Osteocyte (in vitro differentiated cells): Measurements from ENCODE around the gene STAU1. TPM values are rescaled to one million over a fixed set of nuclear protein-coding genes. Genes with fewer than 3 reads are reported as not detected.

ENCODE experiments used
- DNase-seq: peaks from one replicate; pipeline ENCODE4 v3.0.0; 2021; ENCODE audit warnings: mixed read lengths; ENCODE audit not compliant: unreplicated experiment; ENCODE audit errors: extremely low spot score
- H3K27ac Mint-ChIP-seq: one replicate; pipeline ENCODE4 v1.8.0; 2021; ENCODE audit warnings: mild to moderate bottlenecking, mixed read lengths; ENCODE audit not compliant: unreplicated experiment
- H3K27me3 Mint-ChIP-seq: one replicate; pipeline ENCODE4 v1.8.0; 2021; ENCODE audit warnings: mixed read lengths; ENCODE audit not compliant: unreplicated experiment
- H3K36me3 Mint-ChIP-seq: one replicate; pipeline ENCODE4 v1.8.0; 2021; ENCODE audit warnings: mixed read lengths; ENCODE audit not compliant: unreplicated experiment
- H3K4me1 Mint-ChIP-seq: one replicate; pipeline ENCODE4 v1.8.0; 2021; ENCODE audit warnings: mixed read lengths; ENCODE audit not compliant: unreplicated experiment
- H3K4me3 Mint-ChIP-seq: one replicate; pipeline ENCODE4 v1.8.0; 2021; ENCODE audit warnings: mild to moderate bottlenecking, moderate library complexity, mixed read lengths; ENCODE audit not compliant: unreplicated experiment
- H3K9me3 Mint-ChIP-seq: one replicate; pipeline ENCODE4 v1.8.0; 2021; ENCODE audit warnings: mixed read lengths; ENCODE audit not compliant: unreplicated experiment
- CTCF ChIP-seq: fragments of 200-600 bp; sonication (generic); IDR thresholded peaks from 2 replicates; pipeline ENCODE4 v1.5.0; 2021; ENCODE audit warnings: antibody characterized with exemption, mild to moderate bottlenecking, moderate library complexity
- total RNA-seq: library from RNA; stranded (reverse); gene quantifications from 2 replicates; pipeline ENCODE4 v1.2.1, GENCODE V29; 2021

STAU1 gene
- total RNA-seq, 1 donor from 2014 or later = 83.1 TPM

- H3K27ac Mint-ChIP-seq = no peak overlapping the region
- H3K27me3 Mint-ChIP-seq = no peaks in the 10 kb centered on the region
- DNase-seq = no peak
- TF ChIP-seq CTCF = no peak
- no peaks in the 10 kb centered on the region for H3K4me1 Mint-ChIP-seq
- peaks cover 6% of the 10 kb centered on the region for H3K36me3 Mint-ChIP-seq
- no peaks in the 10 kb centered on the region for H3K9me3 Mint-ChIP-seq
- H3K4me3 Mint-ChIP-seq = no peak overlapping the region
Measured at GRCh38 chr20:49160057-49160929, 27.8 kb downstream of the STAU1 start.

GRCh38 chr20:49157146-49157545 is 31.0 kb downstream of the STAU1 start:
- peaks cover 3% of the 10 kb centered on the region for H3K4me1 Mint-ChIP-seq
- peaks cover 11% of the 10 kb centered on the region for H3K36me3 Mint-ChIP-seq
- DNase-seq = no peak
- H3K27ac Mint-ChIP-seq = no peak overlapping the region
- H3K9me3 Mint-ChIP-seq = no peaks in the 10 kb centered on the region
- no peaks in the 10 kb centered on the region for H3K27me3 Mint-ChIP-seq
- H3K4me3 Mint-ChIP-seq = no peak overlapping the region
- no peak for TF ChIP-seq CTCF

GRCh38 chr20:49156481-49156880 is 31.7 kb downstream of the STAU1 start:
- Mint-ChIP-seq H3K27ac (no peak overlapping the region), H3K27me3 (no peaks in the 10 kb centered on the region), H3K36me3 (peaks cover 16% of the 10 kb centered on the region), H3K4me1 (peaks cover 3% of the 10 kb centered on the region), H3K4me3 (no peak overlapping the region), H3K9me3 (no peaks in the 10 kb centered on the region)
- TF ChIP-seq CTCF = no peak
- DNase-seq = no peak

- no peaks in the 10 kb centered on the region for H3K9me3 Mint-ChIP-seq
- no peak overlapping the region for H3K27ac Mint-ChIP-seq
- H3K4me3 Mint-ChIP-seq = no peak overlapping the region
- H3K4me1 Mint-ChIP-seq = peaks cover 3% of the 10 kb centered on the region
- no peak for DNase-seq
- TF ChIP-seq CTCF = no peak
- H3K27me3 Mint-ChIP-seq = no peaks in the 10 kb centered on the region
- peaks cover 33% of the 10 kb centered on the region for H3K36me3 Mint-ChIP-seq
Measured at GRCh38 chr20:49151436-49151835, 36.7 kb downstream of the STAU1 start.

- Mint-ChIP-seq H3K27me3 (no peaks in the 10 kb centered on the region), H3K27ac (peak overlapping the region; percentile 27), H3K9me3 (no peaks in the 10 kb centered on the region), H3K4me3 (no peak overlapping the region), H3K36me3 (peaks cover 30% of the 10 kb centered on the region), H3K4me1 (no peaks in the 10 kb centered on the region)
- DNase-seq = no peak
- TF ChIP-seq CTCF = no peak
Measured at GRCh38 chr20:49149281-49150045, 38.7 kb downstream of the STAU1 start.
